ENCODE data around the gene TTLL11.

The TTLL11 gene

GRCh38 chr9:122053064-122053463 lies 40.0 kb downstream of the TTLL11 start:
- no peak for DNase-seq

- DNase-seq: no peak
Observed at GRCh38 chr9:122051351-122052321, 41.5 kb downstream of the TTLL11 start.

- no peak for DNase-seq
Observed at GRCh38 chr9:122050167-122050566, 42.9 kb downstream of the TTLL11 start.

- DNase-seq: no peak
Observed at GRCh38 chr9:122042056-122042455, 51.1 kb downstream of the TTLL11 start.

- no peak for DNase-seq
Observed at GRCh38 chr9:122040561-122041242, 52.4 kb downstream of the TTLL11 start.

GRCh38 chr9:122039234-122039633 lies 53.9 kb downstream of the TTLL11 start:
- DNase-seq: peak in 6 of 56 donors; percentile 9 to 23 (median 12)

GRCh38 chr9:122036988-122037387 lies 56.1 kb downstream of the TTLL11 start:
- DNase-seq: no peak

- no peak for DNase-seq
Observed at GRCh38 chr9:122036408-122036807, 56.7 kb downstream of the TTLL11 start.

- no peak for DNase-seq
Observed at GRCh38 chr9:122033775-122034373, 59.2 kb downstream of the TTLL11 start.

- no peak for DNase-seq
Observed at GRCh38 chr9:122032346-122032745, 60.8 kb downstream of the TTLL11 start.

- DNase-seq: no peak
Observed at GRCh38 chr9:122031776-122032175, 61.3 kb downstream of the TTLL11 start.

- DNase-seq: no peak
Observed at GRCh38 chr9:122031157-122031556, 62.0 kb downstream of the TTLL11 start.

- no peak for DNase-seq
Observed at GRCh38 chr9:122030357-122030756, 62.8 kb downstream of the TTLL11 start.

GRCh38 chr9:122029898-122030297 lies 63.2 kb downstream of the TTLL11 start:
- no peak for DNase-seq

- DNase-seq: no peak
Observed at GRCh38 chr9:122028089-122028488, 65.0 kb downstream of the TTLL11 start.

GRCh38 chr9:122020398-122020797 lies 72.7 kb downstream of the TTLL11 start:
- no peak for DNase-seq

GRCh38 chr9:122016744-122017143 lies 76.4 kb downstream of the TTLL11 start:
- DNase-seq: peak in 14 of 56 donors; percentile 6 to 57 (median 30)

GRCh38 chr9:122016309-122016708 lies 76.8 kb downstream of the TTLL11 start:
- no peak for DNase-seq

- DNase-seq: no peak
Observed at GRCh38 chr9:122015170-122015821, 77.8 kb downstream of the TTLL11 start.

GRCh38 chr9:122011818-122012498 lies 81.2 kb downstream of the TTLL11 start:
- DNase-seq: no peak

- no peak for DNase-seq
Observed at GRCh38 chr9:122008559-122008958, 84.5 kb downstream of the TTLL11 start.

All from nucleus accumbens (tissue), 56 donors.